Keratinocyte (primary cell): ENCODE results near the gene GPRIN1. TPM values are rescaled to one million over a fixed set of nuclear protein-coding genes. Genes with fewer than 3 reads are reported as not detected.

ENCODE experiments used
- DNase-seq: peaks from one replicate; pipeline ENCODE4 v3.0.0-alpha.2; 2011; ENCODE audit warnings: low read depth, missing footprints, low spot score
- FAIRE-seq: peaks from 2 replicates; lab custom pipeline; 2011; peaks lifted over from hg19 to GRCh38; lab: Jason Lieb, UNC
- H2AFZ ChIP-seq: 2 replicates; pipeline ENCODE4 v1.6.0; 2012; ENCODE audit warnings: low read length, control low read depth, inconsistent platforms; ENCODE audit not compliant: control insufficient read depth
- H3K27ac ChIP-seq: 2 replicates; pipeline ENCODE4 v1.5.1; 2011; ENCODE audit warnings: low read length; ENCODE audit not compliant: control insufficient read depth, insufficient read depth
- H3K27me3 ChIP-seq: 3 replicates; pipeline ENCODE4 v1.6.0; 2011; ENCODE audit warnings: low read length; ENCODE audit not compliant: control insufficient read depth, insufficient read depth; ENCODE audit errors: extremely low read depth
- H3K36me3 ChIP-seq, 2 experiments: 2 replicates in 1 of 2; 3 replicates in 1 of 2; pipeline ENCODE4 v1.5.1; 2011; ENCODE audit warnings: low read length in 2 of 2, mild to moderate bottlenecking in 1 of 2; ENCODE audit not compliant: control insufficient read depth in 2 of 2, insufficient read depth in 2 of 2; ENCODE audit errors: extremely low read depth in 1 of 2
- H3K4me1 ChIP-seq: 3 replicates; pipeline ENCODE4 v1.5.1; 2011; ENCODE audit warnings: low read length; ENCODE audit not compliant: control insufficient read depth, insufficient read depth; ENCODE audit errors: extremely low read depth
- H3K4me2 ChIP-seq: 3 replicates; pipeline ENCODE4 v1.6.0; 2011; ENCODE audit warnings: low read depth, low read length; ENCODE audit not compliant: control insufficient read depth, insufficient read depth; ENCODE audit errors: extremely low read depth
- H3K4me3 ChIP-seq, 3 experiments: fragments of 200-600 bp in 1 of 3; sonication (generic) in 1 of 3; 2 replicates in 2 of 3; 3 replicates in 1 of 3; pipeline ENCODE4 v1.5.1; 2011 to 2016; ENCODE audit warnings: low read length in 3 of 3, mild to moderate bottlenecking in 3 of 3, control low read depth in 2 of 3, inconsistent platforms in 1 of 3, low read depth in 1 of 3, mixed read lengths in 1 of 3, mixed run types in 1 of 3, moderate library complexity in 1 of 3; ENCODE audit not compliant: control insufficient read depth in 2 of 3, insufficient read depth in 2 of 3; ENCODE audit errors: extremely low read depth in 1 of 3
- H3K79me2 ChIP-seq: 2 replicates; pipeline ENCODE4 v1.6.0; 2012; ENCODE audit warnings: low read length; ENCODE audit not compliant: control insufficient read depth, insufficient read depth
- H3K9ac ChIP-seq: 3 replicates; pipeline ENCODE4 v1.6.0; 2011; ENCODE audit warnings: low read length; ENCODE audit not compliant: control insufficient read depth, insufficient read depth; ENCODE audit errors: extremely low read depth
- H3K9me1 ChIP-seq: 3 replicates; pipeline ENCODE4 v1.6.0; 2011; ENCODE audit warnings: low read length; ENCODE audit not compliant: control insufficient read depth, insufficient read depth; ENCODE audit errors: extremely low read depth
- H3K9me3 ChIP-seq: 2 replicates; pipeline ENCODE4 v1.5.1; 2012; ENCODE audit warnings: low read depth, low read length; ENCODE audit not compliant: control insufficient read depth
- H4K20me1 ChIP-seq: 3 replicates; pipeline ENCODE4 v1.6.0; 2011; ENCODE audit warnings: low read length; ENCODE audit not compliant: control insufficient read depth, insufficient read depth; ENCODE audit errors: extremely low read depth
- EZH2 ChIP-seq: IDR thresholded peaks from one replicate; pipeline ENCODE4 v1.6.1; 2012; ENCODE audit warnings: inconsistent platforms, mild to moderate bottlenecking, low read length, moderate library complexity
- dilution Hi-C: fragments of 300-500 bp; cut with MboI; formaldehyde crosslinking; loops from one replicate; pipeline ENCODE4 v1.7.0; 2020; ENCODE audit warnings: low sequenced_read_pairs; ENCODE audit not compliant: extremely low pct_ligation_motif_present
- polyA plus RNA-seq, 5 experiments: library from polyadenylated mRNA; depleted of rRNA in 3 of 5; stranded (reverse) in 3 of 5; stranded (forward) in 1 of 5; unstranded in 1 of 5; fragments of >200 nt; gene quantifications; 1 replicate in 1 of 5; 2 replicates in 3 of 5; 3 replicates in 1 of 5; pipeline versions ENCODE4 v1.2.1 to v1.2.3, GENCODE V29; 2011 to 2012; ENCODE audit warnings: missing spikeins in 2 of 5, low read depth in 1 of 5, low replicate concordance in 1 of 5
- TF ChIP-seq, protein P1 (sequence below), 3 experiments: IDR thresholded peaks in 1 of 3; conservative IDR thresholded peaks in 1 of 3; optimal IDR thresholded peaks in 1 of 3; 2 replicates in 2 of 3; 3 replicates in 1 of 3; pipeline versions ENCODE3 to v1.5.1; 2011; ENCODE audit warnings: low read length in 3 of 3, mild to moderate bottlenecking in 3 of 3, moderate library complexity in 2 of 3, control low read depth in 1 of 3, inconsistent platforms in 1 of 3; ENCODE audit not compliant: insufficient read depth in 2 of 3; ENCODE audit errors: extremely low read depth in 1 of 3

Gene GPRIN1
- polyA plus RNA-seq, 1 donor (not counting 4 experiments of a cell fraction or from before 2014, with no cell fraction given), result 4.0 TPM

DNA sequence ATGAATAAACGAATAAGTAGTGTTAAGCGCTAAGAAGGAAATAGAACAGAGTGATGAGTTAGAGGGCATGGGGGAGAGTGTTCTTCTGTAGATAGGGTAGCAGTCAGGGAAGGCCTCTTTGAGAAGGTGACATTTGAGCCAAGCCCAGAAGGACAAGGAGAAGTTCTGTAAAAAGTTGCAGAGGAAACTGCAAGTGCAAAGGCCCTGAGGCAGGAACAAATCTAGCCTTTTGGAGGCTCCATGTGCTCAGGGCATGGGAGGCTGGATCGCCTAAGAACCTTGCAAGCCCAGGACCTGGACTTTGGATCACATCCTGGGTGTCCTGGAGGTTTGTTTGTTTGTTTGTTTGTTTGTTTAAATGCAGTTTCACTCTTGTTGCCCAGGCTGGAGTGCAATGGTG lies 28.5 kb upstream of the GPRIN1 start:
- Histone ChIP-seq H3K9me1 (no peaks in the 10 kb centered on the region), H3K4me1 (no peaks in the 10 kb centered on the region), H3K4me3 (no peak overlapping the region), H3K4me2 (no peak overlapping the region), H2AFZ (no peak overlapping the region), H3K36me3 (no peaks in the 10 kb centered on the region), H3K27me3 (peaks cover 7% of the 10 kb centered on the region), H3K27ac (no peak overlapping the region), H3K79me2 (no peaks in the 10 kb centered on the region), H4K20me1 (no peaks in the 10 kb centered on the region), H3K9ac (no peak overlapping the region), H3K9me3 (no peaks in the 10 kb centered on the region)
- dilution Hi-C loops, result no loop called here
- DNase-seq (no peak), FAIRE-seq (no peak)
- TF ChIP-seq, protein P1, sequence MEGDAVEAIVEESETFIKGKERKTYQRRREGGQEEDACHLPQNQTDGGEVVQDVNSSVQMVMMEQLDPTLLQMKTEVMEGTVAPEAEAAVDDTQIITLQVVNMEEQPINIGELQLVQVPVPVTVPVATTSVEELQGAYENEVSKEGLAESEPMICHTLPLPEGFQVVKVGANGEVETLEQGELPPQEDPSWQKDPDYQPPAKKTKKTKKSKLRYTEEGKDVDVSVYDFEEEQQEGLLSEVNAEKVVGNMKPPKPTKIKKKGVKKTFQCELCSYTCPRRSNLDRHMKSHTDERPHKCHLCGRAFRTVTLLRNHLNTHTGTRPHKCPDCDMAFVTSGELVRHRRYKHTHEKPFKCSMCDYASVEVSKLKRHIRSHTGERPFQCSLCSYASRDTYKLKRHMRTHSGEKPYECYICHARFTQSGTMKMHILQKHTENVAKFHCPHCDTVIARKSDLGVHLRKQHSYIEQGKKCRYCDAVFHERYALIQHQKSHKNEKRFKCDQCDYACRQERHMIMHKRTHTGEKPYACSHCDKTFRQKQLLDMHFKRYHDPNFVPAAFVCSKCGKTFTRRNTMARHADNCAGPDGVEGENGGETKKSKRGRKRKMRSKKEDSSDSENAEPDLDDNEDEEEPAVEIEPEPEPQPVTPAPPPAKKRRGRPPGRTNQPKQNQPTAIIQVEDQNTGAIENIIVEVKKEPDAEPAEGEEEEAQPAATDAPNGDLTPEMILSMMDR (optimal IDR thresholded peaks at IDR 0.05 in 1 of 3, IDR thresholded peaks at IDR 0.05 in 1 of 3, conservative IDR thresholded peaks at IDR 0.05 in 1 of 3; ENCODE audit: extremely low read depth in 1 of 3, insufficient read depth in 2 of 3, low read length in 3 of 3), result no peak
- TF ChIP-seq EZH2, result no peak

GRCh38 chr5:176637556-176637955 lies 27.6 kb upstream of the GPRIN1 start:
- FAIRE-seq (no peak), DNase-seq (no peak)
- H2AFZ ChIP-seq, result no peak overlapping the region
- H3K9ac ChIP-seq, result no peak overlapping the region
- TF ChIP-seq, protein P1 (optimal IDR thresholded peaks at IDR 0.05 in 1 of 3, IDR thresholded peaks at IDR 0.05 in 1 of 3, conservative IDR thresholded peaks at IDR 0.05 in 1 of 3; ENCODE audit: extremely low read depth in 1 of 3, insufficient read depth in 2 of 3, low read length in 3 of 3), result no peak
- no peak for TF ChIP-seq EZH2
- dilution Hi-C loops, result no loop called here
- peaks cover 14% of the 10 kb centered on the region for H3K27me3 ChIP-seq
- no peak overlapping the region for H3K4me3 ChIP-seq
- H3K9me1 ChIP-seq, result no peaks in the 10 kb centered on the region
- no peak overlapping the region for H3K27ac ChIP-seq
- no peaks in the 10 kb centered on the region for H3K79me2 ChIP-seq
- no peaks in the 10 kb centered on the region for H4K20me1 ChIP-seq
- no peak overlapping the region for H3K4me2 ChIP-seq
- no peaks in the 10 kb centered on the region for H3K36me3 ChIP-seq
- H3K4me1 ChIP-seq, result no peaks in the 10 kb centered on the region
- no peaks in the 10 kb centered on the region for H3K9me3 ChIP-seq
